GM12892 (cell line): ENCODE data around the gene CCNL2.

Experiments used
- DNase-seq: peaks from one replicate; pipeline ENCODE4 v3.0.0; 2011; ENCODE audit not compliant: insufficient read length
- FAIRE-seq: peaks from 2 replicates; lab custom pipeline; 2011; peaks lifted over from hg19 to GRCh38; lab: Jason Lieb, UNC
- POLR2A ChIP-seq: IDR thresholded peaks from 2 replicates; pipeline ENCODE4 v1.6.1; 2011; ENCODE audit warnings: low read depth, low read length, control low read depth
- POLR2AphosphoS5 ChIP-seq: IDR thresholded peaks from 2 replicates; pipeline ENCODE4 v1.6.1; 2011; ENCODE audit warnings: low read depth, low read length, control low read depth
- TAF1 ChIP-seq: IDR thresholded peaks from 2 replicates; pipeline ENCODE4 v1.6.1; 2011; ENCODE audit warnings: low read depth, mild to moderate bottlenecking, control low read depth, low read length, borderline replicate concordance

CCNL2 gene

DNA sequence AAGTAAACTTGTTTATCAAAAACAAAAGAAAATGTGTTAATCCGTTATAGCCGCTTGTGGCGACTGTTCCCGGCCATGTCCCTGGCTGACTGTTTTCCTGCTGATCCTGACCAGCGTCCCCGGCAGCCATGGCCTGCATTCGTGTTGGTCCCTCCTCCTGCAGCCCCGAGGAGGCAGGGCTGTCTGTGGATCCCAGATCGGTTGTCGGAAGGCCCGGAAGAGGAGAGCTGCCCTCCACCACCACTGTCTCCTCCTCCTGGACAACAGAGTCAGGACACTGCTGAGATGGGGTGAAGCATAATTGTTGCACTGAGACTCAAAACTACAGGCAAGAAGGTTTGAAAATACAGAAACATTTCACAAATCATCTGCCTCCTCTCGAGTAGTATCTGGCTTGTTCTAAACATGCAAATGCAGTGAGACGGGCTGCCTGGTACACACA is 37.1 kb downstream of the CCNL2 start:
- TF ChIP-seq POLR2A (no peak), POLR2AphosphoS5 (no peak), TAF1 (no peak)
- DNase-seq (no peak), FAIRE-seq (no peak)

DNA sequence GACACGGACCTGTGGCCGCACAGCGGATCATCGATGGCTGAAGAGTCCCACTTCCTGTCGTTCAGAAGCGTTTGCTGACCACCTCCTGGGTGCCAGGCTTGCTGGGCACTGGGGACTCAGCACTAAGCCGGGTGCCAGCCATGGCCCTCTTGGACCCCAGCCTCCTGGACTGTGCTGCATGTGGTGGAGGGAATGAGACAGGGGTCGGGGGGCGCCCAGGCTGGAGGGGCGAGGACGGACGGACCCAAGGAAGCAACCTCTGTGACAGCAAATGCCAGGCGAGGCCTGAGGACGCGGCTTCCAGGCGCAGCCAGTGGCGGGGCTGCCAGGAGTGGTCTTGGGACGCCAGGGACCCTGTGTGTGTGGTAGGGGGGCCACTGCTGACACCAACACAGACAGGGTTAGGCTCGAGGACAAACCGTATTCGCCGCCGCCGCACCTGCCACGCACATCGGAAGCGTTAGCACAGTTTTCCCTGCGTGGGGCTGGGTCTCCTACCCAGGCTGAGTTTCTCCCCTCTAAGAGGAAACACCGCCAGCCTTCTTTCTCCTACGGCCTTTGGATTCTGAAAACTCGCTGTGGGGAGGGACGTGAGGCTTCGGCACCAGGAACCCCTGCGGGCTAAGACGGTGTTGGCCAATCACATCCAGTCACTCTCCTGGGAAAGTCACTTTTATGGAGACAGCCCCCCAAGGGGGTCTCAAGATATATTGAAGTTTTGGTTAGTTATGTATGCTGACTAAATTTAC is 37.7 kb downstream of the CCNL2 start:
- TF ChIP-seq TAF1 (no peak), POLR2AphosphoS5 (no peak), POLR2A (no peak)
- FAIRE-seq (no peak), DNase-seq (no peak)

DNA sequence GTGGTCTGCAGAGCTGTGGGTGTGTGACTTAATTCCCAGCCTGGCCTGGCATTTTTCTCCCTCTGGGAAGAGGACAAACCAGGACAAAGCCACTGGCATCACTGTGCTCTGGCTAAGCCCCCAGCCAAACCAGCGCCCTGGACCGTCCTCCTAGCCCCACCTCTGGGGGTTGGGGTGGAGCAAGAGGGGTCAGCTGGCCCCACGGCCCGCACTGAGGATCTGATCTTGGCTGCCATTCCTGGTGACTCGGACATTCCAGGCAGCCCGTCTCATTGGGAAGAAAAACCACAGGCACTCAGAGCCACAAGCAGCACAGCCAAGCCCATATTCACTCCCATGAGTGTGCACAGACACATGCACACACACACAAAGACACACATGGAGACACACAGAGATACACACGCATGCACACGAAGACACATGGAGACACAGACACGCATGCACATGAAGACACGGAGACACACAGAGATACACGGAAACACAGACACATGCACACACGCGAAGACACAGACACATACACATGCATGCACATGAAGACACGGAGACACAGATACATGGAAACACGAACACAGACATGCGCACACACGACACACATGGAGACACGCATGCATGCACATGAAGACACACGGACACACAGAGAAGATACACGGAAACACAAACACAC is 38.5 kb downstream of the CCNL2 start:
- DNase-seq = no peak
- no peak for FAIRE-seq
- TF ChIP-seq POLR2A (no peak), POLR2AphosphoS5 (no peak), TAF1 (no peak)

DNA sequence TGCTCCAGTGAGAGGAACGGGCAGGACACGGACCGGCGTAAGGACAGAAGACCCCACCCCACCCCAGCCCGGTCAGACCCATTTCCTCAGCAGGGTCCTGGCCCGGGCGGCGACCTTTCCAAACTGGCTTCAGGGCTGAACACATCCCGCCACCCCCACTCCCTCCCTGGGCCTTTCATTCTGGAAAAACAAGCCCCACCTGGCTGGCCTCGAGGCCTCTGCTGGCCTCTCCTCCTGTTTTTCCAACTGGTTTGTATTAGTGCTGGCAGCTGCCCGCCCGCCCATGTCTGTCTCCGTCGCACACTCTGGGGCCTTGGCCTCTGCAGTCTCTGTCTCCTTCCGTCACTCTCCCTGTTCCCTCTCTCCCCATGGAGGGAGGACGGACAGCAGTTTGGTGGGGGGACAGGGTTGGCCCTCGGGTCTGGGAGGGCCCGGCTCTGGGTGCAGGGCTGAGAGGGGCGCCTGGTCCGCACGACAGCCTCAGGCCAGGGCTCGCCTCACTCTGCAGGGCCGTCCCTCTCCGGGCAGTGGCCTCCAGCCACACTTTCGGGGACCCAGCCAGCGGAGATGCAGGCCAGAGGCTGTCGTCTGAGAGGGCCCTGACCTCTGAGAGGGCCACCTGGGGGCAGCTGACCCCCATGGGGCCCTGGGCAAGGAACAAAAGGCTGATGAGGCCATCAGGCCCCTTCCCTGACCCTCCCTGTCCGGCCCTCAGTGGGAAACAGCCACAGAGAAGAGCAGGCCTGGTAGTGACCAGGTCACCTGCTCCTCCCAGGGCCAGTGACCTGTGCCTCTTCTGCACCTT is 39.3 kb downstream of the CCNL2 start:
- DNase-seq = no peak
- FAIRE-seq = no peak
- TF ChIP-seq TAF1 (no peak), POLR2AphosphoS5 (no peak), POLR2A (no peak)

DNA sequence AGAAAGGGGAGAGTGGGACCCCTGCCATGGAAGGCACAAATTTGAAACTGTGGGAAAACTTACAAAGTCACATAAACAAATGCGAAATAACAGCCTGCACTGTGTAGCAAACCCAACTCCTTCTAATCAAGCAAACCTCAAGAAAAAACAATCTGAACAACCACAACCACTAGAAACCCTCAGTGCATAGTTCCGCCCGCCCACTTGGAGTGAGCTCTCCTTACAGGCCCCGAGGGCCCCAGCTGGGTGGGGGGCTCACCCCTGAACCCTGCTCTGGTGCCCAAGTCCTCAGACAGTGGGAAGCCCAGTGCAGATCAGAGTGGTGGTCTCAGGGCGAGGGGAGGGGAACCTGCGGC is 39.8 kb downstream of the CCNL2 start:
- FAIRE-seq (no peak), DNase-seq (no peak)
- no peak for TF ChIP-seq POLR2A
- no peak for TF ChIP-seq TAF1
- no peak for TF ChIP-seq POLR2AphosphoS5

DNA sequence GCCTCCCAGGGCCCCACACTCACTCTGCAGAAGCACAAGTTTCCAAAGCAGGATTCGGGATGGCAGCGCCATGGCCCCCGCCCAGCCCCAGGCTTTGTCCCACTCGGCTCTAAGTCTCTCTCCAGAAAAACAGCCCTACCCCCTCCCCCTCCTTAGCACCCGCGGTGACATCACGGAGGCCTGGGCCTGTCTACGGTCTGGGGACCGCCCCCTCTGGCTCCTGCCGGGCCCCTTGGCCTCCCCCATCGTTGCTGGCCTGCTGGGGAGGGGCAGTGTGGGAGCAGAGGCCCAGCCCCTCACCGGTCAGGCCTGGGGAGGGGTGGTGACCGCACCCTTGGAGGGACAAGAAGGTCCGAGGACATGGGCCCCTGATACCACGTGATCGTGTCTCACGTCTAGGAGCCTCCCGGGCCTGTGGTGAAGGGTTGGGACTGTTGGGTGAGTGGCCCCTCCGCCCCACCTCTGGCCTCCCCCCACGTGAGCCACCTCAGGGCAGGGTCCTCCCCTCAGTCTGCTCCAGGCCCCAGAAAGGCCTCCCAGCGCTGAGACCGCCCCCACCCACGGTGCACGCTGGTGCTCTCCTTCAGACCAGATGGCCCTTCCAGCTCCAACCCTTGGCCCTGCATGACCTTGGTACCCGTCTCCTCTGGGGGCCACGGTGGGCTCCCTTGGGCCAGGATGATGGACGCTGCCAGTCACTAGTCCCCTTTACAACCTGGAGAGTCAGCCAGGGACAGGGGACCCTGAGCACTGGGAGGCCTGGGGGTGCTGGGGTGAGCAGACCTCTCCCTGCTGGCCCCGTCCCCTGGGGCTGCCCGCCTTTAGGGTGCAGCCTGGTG is 40.5 kb downstream of the CCNL2 start, which contains the start of gene MXRA8:
Gene MXRA8, minus strand, starts transcription at position 123 of the 839 bp plus-strand sequence. Its CDS starts 51 bp downstream, at position 72.
- TF ChIP-seq POLR2AphosphoS5 (no peak), POLR2A (no peak), TAF1 (no peak)
- FAIRE-seq (no peak), DNase-seq (no peak)

DNA sequence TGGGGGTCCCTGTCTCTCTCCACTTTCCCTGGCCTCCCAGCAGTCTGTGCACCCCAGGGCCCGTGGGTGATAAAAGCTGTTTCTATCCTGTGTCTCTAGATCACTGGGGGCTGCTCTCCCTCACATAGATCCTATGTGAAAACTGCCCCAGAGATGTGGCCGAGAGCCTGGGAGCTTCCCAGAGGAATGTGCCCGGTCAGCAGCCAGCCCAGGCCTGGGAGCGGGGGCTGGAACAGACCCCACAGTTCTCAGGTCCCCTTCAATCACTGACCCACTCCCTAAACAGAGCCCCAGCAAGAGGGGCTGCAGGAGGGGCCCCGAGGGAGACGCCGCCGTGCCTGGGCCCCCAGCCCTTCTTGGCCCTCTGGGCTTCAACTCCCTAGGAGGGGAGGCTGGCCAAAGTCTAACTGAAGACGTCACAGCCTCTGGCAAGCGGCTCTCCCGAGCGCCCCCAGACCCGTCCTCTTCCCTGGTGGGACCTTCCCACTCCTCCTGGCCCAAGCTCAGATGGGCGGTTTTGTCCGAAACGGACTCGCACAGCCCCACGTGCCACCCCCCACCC is 41.2 kb downstream of the CCNL2 start:
- no peak for TF ChIP-seq POLR2A
- TF ChIP-seq POLR2AphosphoS5 = no peak
- no peak for TF ChIP-seq TAF1
- DNase-seq (no peak), FAIRE-seq (no peak)

DNA sequence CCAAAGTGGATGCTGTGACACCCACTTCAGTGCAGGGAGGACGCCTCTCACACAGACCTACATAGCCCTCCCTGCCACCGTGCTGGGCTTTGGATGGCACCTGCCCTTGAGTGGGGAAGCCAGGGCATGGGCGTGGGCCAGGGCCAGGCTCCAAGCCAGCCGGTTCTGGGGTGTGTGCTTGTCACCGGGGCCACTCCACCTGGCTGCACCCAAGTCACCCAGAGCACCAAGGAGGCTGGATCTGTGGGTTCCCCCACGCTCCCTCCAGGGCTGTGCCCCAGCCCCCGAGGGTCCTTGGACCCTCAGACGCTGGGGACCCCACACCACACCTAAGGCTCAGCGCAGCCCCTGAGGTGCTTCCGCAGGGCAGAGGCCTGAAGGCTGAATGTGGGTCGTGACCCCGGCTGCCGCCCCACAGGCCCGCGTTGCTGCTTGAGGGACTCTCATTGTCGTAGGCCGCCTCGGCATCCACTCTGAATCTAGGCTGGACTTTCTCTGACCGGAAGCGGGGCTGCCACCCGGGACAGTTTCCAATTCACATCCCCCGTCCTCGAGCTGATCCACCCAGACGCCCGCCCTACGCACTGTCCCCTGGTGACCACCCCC is 42.2 kb downstream of the CCNL2 start:
- DNase-seq = no peak
- TF ChIP-seq TAF1 = no peak
- no peak for TF ChIP-seq POLR2A
- TF ChIP-seq POLR2AphosphoS5 = no peak
- FAIRE-seq = no peak

DNA sequence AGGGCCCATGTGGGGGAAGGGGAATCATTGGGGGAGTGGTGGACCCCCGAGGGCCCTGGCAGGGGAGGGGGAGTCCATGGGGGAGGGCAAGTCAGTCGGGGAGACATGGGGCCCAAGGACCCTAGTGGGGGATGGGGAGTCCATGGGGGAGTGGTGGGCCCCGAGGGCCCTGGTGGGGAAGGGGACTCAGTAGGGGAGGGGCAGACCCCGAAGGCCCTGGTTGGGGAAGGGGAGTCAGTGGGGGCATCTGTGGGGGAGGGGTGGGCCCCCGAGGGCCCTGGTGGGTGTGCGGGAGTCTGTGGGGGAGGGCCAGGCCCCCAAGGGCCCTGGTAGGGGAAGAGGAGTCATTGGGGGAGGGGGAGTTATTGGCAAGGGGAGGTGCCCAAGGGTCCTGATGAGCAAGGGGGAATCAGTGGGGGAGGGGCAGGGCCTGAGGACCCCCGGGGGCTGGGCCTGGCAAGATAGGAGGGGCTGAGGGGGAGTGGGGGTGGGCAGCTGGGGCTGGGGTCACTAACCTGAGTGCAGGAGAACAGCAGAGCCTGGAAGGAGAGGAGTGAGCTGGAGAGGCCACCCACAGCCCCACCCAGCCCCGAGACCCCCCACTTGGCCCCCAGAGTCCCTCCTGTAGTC is 42.9 kb downstream of the CCNL2 start:
- DNase-seq (no peak), FAIRE-seq (no peak)
- TF ChIP-seq POLR2AphosphoS5 (no peak), TAF1 (no peak), POLR2A (no peak)
